ENCODE data around the gene RPP14. TPM values are rescaled to one million over a fixed set of nuclear protein-coding genes. Genes with fewer than 3 reads are reported as not detected.

The RPP14 gene
- total and polyA plus RNA-seq, 2 donors (not counting 3 experiments of a cell fraction or from before 2014, with no cell fraction given), result 11.9 to 18.1 TPM

GRCh38 chr3:58329150-58329921, 23.3 kb downstream of the RPP14 start:
- peaks cover 26% of the 10 kb centered on the region for H3K4me1 ChIP-seq (ENCODE audit: control insufficient read depth, extremely low read depth, insufficient read depth, low read length)
- dilution Hi-C loops (cut with MboI; ENCODE audit: extremely low pct_ligation_motif_present, low sequenced_read_pairs), result no loop called here
- no peaks in the 10 kb centered on the region for H3K36me3 ChIP-seq (ENCODE audit: control insufficient read depth in 2 of 2, extremely low read depth in 1 of 2, insufficient read depth in 2 of 2, low read length in 2 of 2)
- H3K9me3 ChIP-seq (replicated peaks; ENCODE audit: control insufficient read depth, insufficient read depth, low read length), result no peaks in the 10 kb centered on the region
- no peak overlapping the region for H3K27ac ChIP-seq (ENCODE audit: insufficient read depth, low read depth, low read length)
- FAIRE-seq (no peak), DNase-seq (ENCODE audit: low read depth, low spot score) (no peak)
- no peak overlapping the region for H3K9ac ChIP-seq (replicated peaks; ENCODE audit: extremely low read depth, insufficient read depth, low read length)
- ChIA-PET POLR2A (no interaction called here), CTCF (no interaction called here)
- TF ChIP-seq POLR2AphosphoS5 (IDR thresholded peaks at IDR 0.05; ENCODE audit: insufficient read depth, low read depth, low read length) (no peak), JUN (IDR thresholded peaks at IDR 0.05; ENCODE audit: borderline replicate concordance, insufficient read depth, insufficient read length, low read depth) (no peak), GATA2 (IDR thresholded peaks at IDR 0.05; ENCODE audit: insufficient read depth, insufficient read length, low read depth, low read length) (no peak), MYC (IDR thresholded peaks at IDR 0.05; ENCODE audit: low read depth, low read length) (no peak), EZH2 (IDR thresholded peaks at IDR 0.05; ENCODE audit: borderline replicate concordance, low read depth, low read length, severe bottlenecking) (no peak), CTCF (IDR thresholded peaks at IDR 0.05; ENCODE audit: extremely low read depth in 1 of 2, insufficient read depth in 1 of 2, low read depth in 1 of 2, low read length in 2 of 2) (no peak), FOS (IDR thresholded peaks at IDR 0.05; ENCODE audit: borderline replicate concordance, insufficient read depth, low read length) (no peak), POLR2A (IDR thresholded peaks at IDR 0.05; ENCODE audit: low read depth, low read length) (no peak)
- TF ChIP-seq, protein P1, sequence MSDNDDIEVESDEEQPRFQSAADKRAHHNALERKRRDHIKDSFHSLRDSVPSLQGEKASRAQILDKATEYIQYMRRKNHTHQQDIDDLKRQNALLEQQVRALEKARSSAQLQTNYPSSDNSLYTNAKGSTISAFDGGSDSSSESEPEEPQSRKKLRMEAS (IDR thresholded peaks at IDR 0.05; ENCODE audit: insufficient read depth, insufficient read length), result no peak
- H4K20me1 ChIP-seq (replicated peaks; ENCODE audit: control insufficient read depth, extremely low read depth, insufficient read depth, low read length), result no peaks in the 10 kb centered on the region
- H3K4me3 ChIP-seq (replicated peaks in 1 of 3; ENCODE audit: insufficient read depth in 1 of 3, low read depth in 1 of 3, low read length in 3 of 3), result no peak overlapping the region
- no TSS peak for BruUV-seq (replicated peaks)
- H3K9me1 ChIP-seq (replicated peaks; ENCODE audit: control insufficient read depth, extremely low read depth, insufficient read depth, low read length), result no peaks in the 10 kb centered on the region
- H3K27me3 ChIP-seq (ENCODE audit: control insufficient read depth in 2 of 2, insufficient read depth in 2 of 2, low read length in 2 of 2), result no peaks in the 10 kb centered on the region
- peaks cover 3% of the 10 kb centered on the region for H3K79me2 ChIP-seq (ENCODE audit: control insufficient read depth, insufficient read depth, low read length)
- intact Hi-C loops (cut with micrococcal nuclease), result no loop called here
- H2AFZ ChIP-seq (ENCODE audit: low read depth, low read length), result no peak overlapping the region
- no peak overlapping the region for H3K4me2 ChIP-seq (ENCODE audit: insufficient read depth, low read length)

Measured in endothelial cell of umbilical vein (primary cell).